Body of pancreas (tissue), 4 donors: ENCODE data around the gene TTC33. TPM values are rescaled to one million over a fixed set of nuclear protein-coding genes. Genes with fewer than 3 reads are reported as not detected.

ENCODE experiments used
- ATAC-seq: fragments of 150-250 bp; one replicate; pipeline ENCODE4 v1.9.1; 2016
- DNase-seq, 4 donors: peaks; one replicate each; pipeline ENCODE4 v3.0.0-alpha.2; 2019
- H3K27ac ChIP-seq, 4 donors: fragments of 200-600 bp; sonication (generic); 1 replicate in 3 of 4; 2 replicates in 1 of 4; pipeline versions ENCODE4 v1.5.1 to v1.6.1; 2016 to 2019; ENCODE audit warnings: mild to moderate bottlenecking in 1 of 4, mixed read lengths in 1 of 4, moderate library complexity in 1 of 4
- H3K27me3 ChIP-seq, 2 donors: fragments of 200-600 bp; sonication (generic); one replicate each; pipeline ENCODE4 v1.6.0; 2016; ENCODE audit warnings: mild to moderate bottlenecking in 1 of 2
- H3K36me3 ChIP-seq, 2 donors: fragments of 200-600 bp; sonication (generic); replicated peaks in 1 of 2; 2 replicates each; pipeline ENCODE4 v1.5.1; 2016; ENCODE audit warnings: low read depth in 2 of 2; ENCODE audit not compliant: insufficient read depth in 1 of 2
- H3K4me1 ChIP-seq: fragments of 200-600 bp; sonication (generic); one replicate; pipeline ENCODE4 v1.6.0; 2016
- H3K4me3 ChIP-seq, 2 donors: fragments of 200-600 bp; sonication (generic); 1 replicate in 1 of 2; 2 replicates in 1 of 2; pipeline ENCODE4 v1.5.1; 2016 to 2019
- H3K9me3 ChIP-seq, 3 donors: fragments of 200-600 bp; sonication (generic); 1 replicate in 2 of 3; 2 replicates in 1 of 3; pipeline ENCODE4 v1.5.1; 2016
- POLR2A ChIP-seq, 3 donors: fragments of 450-650 bp; IDR thresholded peaks; one replicate each; pipeline ENCODE4 v1.6.1; 2016; ENCODE audit warnings: antibody characterized with exemption in 3 of 3, mild to moderate bottlenecking in 2 of 3
- WGBS, 2 donors: methylation state at CpG; one replicate each; pipeline ENCODE4 v1.1.5; 2017; 5-methylcytosine and 5-hydroxymethylcytosine counted together
- intact Hi-C: fragments of 100-400 bp; cut with DNase I; formaldehyde crosslinking; loops from one replicate; pipeline ENCODE4 v1.15.1; 2023
- total RNA-seq, 2 donors: library from RNA; depleted of rRNA; stranded (reverse); fragments of >200 nt; gene quantifications; one replicate each; pipeline ENCODE4 v1.1.0, GENCODE V29; 2016
- TF ChIP-seq, protein P1 (sequence below), 7 experiments: fragments of 450-650 bp in 4 of 7; fragments of 200-600 bp in 3 of 7; sonication (generic) in 3 of 7; IDR thresholded peaks; one replicate each; pipeline ENCODE4 v1.5.1; 2016 to 2019; ENCODE audit warnings: antibody characterized with exemption in 7 of 7

Gene TTC33
- total RNA-seq, 2 donors from 2014 or later, result 2.3 to 9.3 TPM

DNA sequence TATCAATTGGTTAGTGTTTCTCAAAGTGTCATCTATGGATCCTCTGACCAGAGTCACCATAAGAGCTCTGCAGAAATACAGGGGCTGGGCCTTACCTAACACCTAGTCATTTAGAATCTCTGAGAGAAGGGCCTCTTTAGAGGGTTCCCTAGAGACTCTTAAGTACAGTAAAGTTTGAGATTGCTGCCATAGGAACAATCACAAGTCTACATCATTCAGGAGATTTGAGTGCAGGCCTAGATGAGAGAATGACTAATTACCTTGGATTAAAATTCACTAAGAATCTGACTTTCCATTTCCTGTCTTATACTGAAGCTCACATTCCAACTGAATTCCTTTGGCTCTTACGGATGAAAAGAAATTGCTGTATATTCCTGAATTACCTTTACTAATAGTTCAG is 258.2 kb downstream of the TTC33 start:
- Histone ChIP-seq H3K4me1 (no peaks in the 10 kb centered on the region), H3K27me3 (no peaks in the 10 kb centered on the region), H3K36me3 (no peaks in the 10 kb centered on the region), H3K9me3 (no peaks in the 10 kb centered on the region), H3K27ac (no peak overlapping the region), H3K4me3 (no peak overlapping the region)
- DNase-seq (no peak), ATAC-seq (no peak)
- 81% methylated on average over 1 of the region's 1 CpG for WGBS, 2 donors
- TF ChIP-seq, protein P1, sequence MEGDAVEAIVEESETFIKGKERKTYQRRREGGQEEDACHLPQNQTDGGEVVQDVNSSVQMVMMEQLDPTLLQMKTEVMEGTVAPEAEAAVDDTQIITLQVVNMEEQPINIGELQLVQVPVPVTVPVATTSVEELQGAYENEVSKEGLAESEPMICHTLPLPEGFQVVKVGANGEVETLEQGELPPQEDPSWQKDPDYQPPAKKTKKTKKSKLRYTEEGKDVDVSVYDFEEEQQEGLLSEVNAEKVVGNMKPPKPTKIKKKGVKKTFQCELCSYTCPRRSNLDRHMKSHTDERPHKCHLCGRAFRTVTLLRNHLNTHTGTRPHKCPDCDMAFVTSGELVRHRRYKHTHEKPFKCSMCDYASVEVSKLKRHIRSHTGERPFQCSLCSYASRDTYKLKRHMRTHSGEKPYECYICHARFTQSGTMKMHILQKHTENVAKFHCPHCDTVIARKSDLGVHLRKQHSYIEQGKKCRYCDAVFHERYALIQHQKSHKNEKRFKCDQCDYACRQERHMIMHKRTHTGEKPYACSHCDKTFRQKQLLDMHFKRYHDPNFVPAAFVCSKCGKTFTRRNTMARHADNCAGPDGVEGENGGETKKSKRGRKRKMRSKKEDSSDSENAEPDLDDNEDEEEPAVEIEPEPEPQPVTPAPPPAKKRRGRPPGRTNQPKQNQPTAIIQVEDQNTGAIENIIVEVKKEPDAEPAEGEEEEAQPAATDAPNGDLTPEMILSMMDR (IDR thresholded peaks at IDR 0.05), result no peak
- TF ChIP-seq POLR2A (IDR thresholded peaks at IDR 0.05), result no peak
- intact Hi-C loops, result no loop called here

DNA sequence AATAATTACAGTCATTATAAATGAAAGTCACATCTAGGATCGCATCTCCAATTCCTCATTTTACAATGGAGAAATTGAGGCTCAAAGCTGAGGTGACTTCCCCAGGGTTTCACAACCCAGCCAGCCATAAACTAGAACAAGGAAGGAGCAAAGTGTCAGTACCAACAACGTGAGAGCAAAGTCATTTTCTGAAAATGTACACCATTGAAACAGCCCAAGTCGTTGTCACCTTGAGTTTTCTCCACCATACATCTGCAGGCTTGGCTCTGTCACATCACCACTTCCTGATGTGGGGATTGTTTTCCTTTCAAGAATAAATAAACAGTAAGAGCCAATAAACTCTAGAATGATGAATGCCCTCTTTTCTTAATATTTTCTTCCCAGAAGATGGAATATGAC is 260.5 kb downstream of the TTC33 start:
- Histone ChIP-seq H3K27ac (no peak overlapping the region), H3K4me1 (no peaks in the 10 kb centered on the region), H3K36me3 (no peaks in the 10 kb centered on the region), H3K9me3 (no peaks in the 10 kb centered on the region), H3K4me3 (no peak overlapping the region), H3K27me3 (no peaks in the 10 kb centered on the region)
- no peak for ATAC-seq
- intact Hi-C loops, result no loop called here
- DNase-seq, result no peak
- TF ChIP-seq POLR2A (IDR thresholded peaks at IDR 0.05), result no peak
- TF ChIP-seq, protein P1 (IDR thresholded peaks at IDR 0.05), result no peak
- WGBS, 2 donors, result 26 to 33% methylated on average over 3 of the region's 3 CpGs

DNA sequence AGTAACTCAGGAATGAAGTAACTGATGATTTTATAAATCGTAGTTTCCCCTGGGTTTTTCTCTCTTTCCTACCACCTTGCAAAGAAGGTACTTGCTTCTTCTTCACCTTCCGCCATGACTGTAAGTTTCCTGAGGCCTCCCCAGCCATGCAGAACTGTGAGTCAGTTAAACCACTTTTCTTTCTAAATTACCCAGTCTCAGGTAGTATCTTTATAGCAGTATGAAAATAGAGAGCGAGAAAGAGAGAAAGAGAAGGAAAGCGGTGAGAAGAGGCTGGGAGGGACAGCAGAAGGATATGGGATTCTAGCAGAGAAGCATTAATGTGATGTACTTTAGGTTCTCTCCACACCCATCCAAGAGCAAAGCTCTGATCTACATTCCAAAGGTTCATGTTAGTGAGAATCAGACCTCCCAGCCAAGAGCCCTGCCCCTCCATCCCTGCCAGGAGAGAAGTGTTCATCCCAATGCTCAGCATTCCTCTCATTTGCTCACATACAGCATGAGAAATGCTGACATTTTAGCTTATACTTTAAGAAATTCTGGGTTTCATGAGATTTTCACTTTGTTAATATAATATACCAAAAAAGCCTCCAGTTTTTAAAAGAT is 261.0 kb downstream of the TTC33 start:
- intact Hi-C loops, result no loop called here
- no peak for DNase-seq
- no peak overlapping the region for H3K27ac ChIP-seq
- no peak overlapping the region for H3K4me3 ChIP-seq
- H3K4me1 ChIP-seq, result no peaks in the 10 kb centered on the region
- no peaks in the 10 kb centered on the region for H3K36me3 ChIP-seq
- WGBS, 2 donors, result 64 to 93% methylated on average over 3 to 4 of the region's 4 CpGs
- no peaks in the 10 kb centered on the region for H3K27me3 ChIP-seq
- ATAC-seq, result no peak
- no peak for TF ChIP-seq POLR2A (IDR thresholded peaks at IDR 0.05)
- TF ChIP-seq, protein P1 (IDR thresholded peaks at IDR 0.05), result no peak
- no peaks in the 10 kb centered on the region for H3K9me3 ChIP-seq

DNA sequence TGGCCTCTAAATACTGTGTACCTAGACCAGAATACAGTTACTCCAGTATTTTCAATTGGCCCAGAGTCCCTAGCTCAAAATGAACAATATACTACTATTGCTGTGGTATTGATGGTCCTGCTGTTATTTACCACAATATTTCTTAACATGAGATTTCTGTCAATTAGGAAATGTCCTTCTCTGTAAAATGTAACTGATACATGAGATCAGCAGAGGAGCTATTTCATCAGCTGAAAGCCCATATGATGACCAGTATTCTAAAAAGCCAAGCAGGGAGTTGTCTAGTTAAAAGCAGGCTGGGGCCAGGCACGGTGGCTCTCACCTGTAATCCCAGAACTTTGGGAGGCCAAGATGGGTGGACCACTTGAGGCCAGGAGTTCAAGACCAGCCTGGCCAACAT is 263.7 kb downstream of the TTC33 start:
- Histone ChIP-seq H3K27ac (no peak overlapping the region), H3K4me3 (no peak overlapping the region), H3K4me1 (peaks cover 3% of the 10 kb centered on the region), H3K27me3 (no peaks in the 10 kb centered on the region), H3K9me3 (no peaks in the 10 kb centered on the region), H3K36me3 (no peaks in the 10 kb centered on the region)
- WGBS, 2 donors, result 95 to 100% methylated on average over 1 of the region's 1 CpG
- TF ChIP-seq, protein P1 (IDR thresholded peaks at IDR 0.05), result no peak
- no peak for TF ChIP-seq POLR2A (IDR thresholded peaks at IDR 0.05)
- ATAC-seq (no peak), DNase-seq (no peak)
- intact Hi-C loops, result no loop called here

DNA sequence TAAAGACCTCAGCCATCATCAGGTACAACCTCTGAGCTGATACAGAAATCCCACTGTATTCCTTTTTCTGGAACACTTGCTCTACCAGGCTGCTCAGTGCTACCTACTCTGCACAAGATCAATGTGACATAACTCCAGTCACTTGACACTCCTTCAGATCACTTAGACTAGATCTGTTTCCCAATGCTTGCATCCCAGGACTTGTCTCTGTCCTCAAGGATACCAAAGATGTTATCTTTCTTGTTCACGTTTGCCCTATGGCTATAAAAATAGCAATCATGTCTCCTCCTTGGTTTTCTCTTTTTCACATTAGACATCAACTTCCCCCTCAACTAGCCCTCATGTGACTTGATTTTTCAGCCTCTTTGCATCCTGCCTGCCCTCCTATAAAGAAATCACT is 264.1 kb downstream of the TTC33 start:
- no peak for ATAC-seq
- no peak overlapping the region for H3K4me3 ChIP-seq
- TF ChIP-seq POLR2A (IDR thresholded peaks at IDR 0.05), result no peak
- TF ChIP-seq, protein P1 (IDR thresholded peaks at IDR 0.05), result no peak

More for the DNA sequence above, 264.1 kb downstream of the TTC33 start:
- H3K4me1 ChIP-seq, result peaks cover 7% of the 10 kb centered on the region
- H3K36me3 ChIP-seq, result no peaks in the 10 kb centered on the region
- H3K27ac ChIP-seq, result no peak overlapping the region
- 48 to 57% methylated on average over 1 of the region's 1 CpG for WGBS, 2 donors
- H3K9me3 ChIP-seq, result no peaks in the 10 kb centered on the region
- H3K27me3 ChIP-seq, result no peaks in the 10 kb centered on the region
- DNase-seq, result no peak
- intact Hi-C loops, result no loop called here
